Subcutaneous abdominal adipose tissue (tissue), 5 donors: Measurements from ENCODE around the gene IL17RC.
"Not testable (repeated sequence)": the region's sequence is repeated elsewhere in the genome, so short reads cannot be mapped to it uniquely, and the experiment has no call there.

Source experiments
- H3K27ac ChIP-seq: one replicate; pipeline ENCODE4 v1.7.0; 2013; ENCODE audit warnings: low read depth, mild to moderate bottlenecking, inconsistent platforms, low read length, moderate library complexity
- H3K27me3 ChIP-seq, 5 donors: one replicate each; pipeline ENCODE4 v1.7.0; 2013; ENCODE audit warnings: low read length in 5 of 5, inconsistent platforms in 1 of 5; ENCODE audit not compliant: control insufficient read depth in 5 of 5, insufficient read depth in 4 of 5
- H3K36me3 ChIP-seq, 5 donors: one replicate each; pipeline ENCODE4 v1.7.0; 2013; ENCODE audit warnings: low read length in 5 of 5; ENCODE audit not compliant: control insufficient read depth in 5 of 5, insufficient read depth in 5 of 5
- H3K4me1 ChIP-seq, 5 donors: one replicate each; pipeline ENCODE4 v1.7.0; 2013; ENCODE audit warnings: low read length in 5 of 5, mild to moderate bottlenecking in 3 of 5, moderate library complexity in 1 of 5; ENCODE audit not compliant: control insufficient read depth in 5 of 5, insufficient read depth in 5 of 5
- H3K4me3 ChIP-seq, 5 donors: one replicate each; pipeline ENCODE4 v1.7.0; 2013; ENCODE audit warnings: low read length in 5 of 5, low read depth in 1 of 5
- H3K9ac ChIP-seq, 5 donors: one replicate each; pipeline ENCODE4 v1.7.0; 2013; ENCODE audit warnings: low read length in 5 of 5, mild to moderate bottlenecking in 4 of 5, moderate library complexity in 3 of 5
- H3K9me3 ChIP-seq, 5 donors: one replicate each; pipeline ENCODE4 v1.7.0; 2013; ENCODE audit warnings: low read length in 5 of 5; ENCODE audit not compliant: control insufficient read depth in 5 of 5
- donor health status: healthy.
- donor health status: healthy.
- donor health status: healthy.
- donor health status: healthy.
- donor health status: healthy.

IL17RC gene

DNA sequence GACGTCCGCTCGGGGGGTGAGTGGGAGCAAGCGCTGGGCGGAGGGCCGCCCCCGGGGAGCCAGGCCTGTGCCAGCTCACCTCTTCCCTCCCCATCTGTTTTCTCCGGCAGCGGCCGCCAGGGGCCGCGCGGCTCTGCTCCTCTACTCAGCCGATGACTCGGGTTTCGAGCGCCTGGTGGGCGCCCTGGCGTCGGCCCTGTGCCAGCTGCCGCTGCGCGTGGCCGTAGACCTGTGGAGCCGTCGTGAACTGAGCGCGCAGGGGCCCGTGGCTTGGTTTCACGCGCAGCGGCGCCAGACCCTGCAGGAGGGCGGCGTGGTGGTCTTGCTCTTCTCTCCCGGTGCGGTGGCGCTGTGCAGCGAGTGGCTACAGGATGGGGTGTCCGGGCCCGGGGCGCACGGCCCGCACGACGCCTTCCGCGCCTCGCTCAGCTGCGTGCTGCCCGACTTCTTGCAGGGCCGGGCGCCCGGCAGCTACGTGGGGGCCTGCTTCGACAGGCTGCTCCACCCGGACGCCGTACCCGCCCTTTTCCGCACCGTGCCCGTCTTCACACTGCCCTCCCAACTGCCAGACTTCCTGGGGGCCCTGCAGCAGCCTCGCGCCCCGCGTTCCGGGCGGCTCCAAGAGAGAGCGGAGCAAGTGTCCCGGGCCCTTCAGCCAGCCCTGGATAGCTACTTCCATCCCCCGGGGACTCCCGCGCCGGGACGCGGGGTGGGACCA, 16.1 kb downstream of the IL17RC start:
- no peaks in the 10 kb centered on the region for H3K9me3 ChIP-seq
- peak overlapping the region in 4 of 5 donors; percentile 70 to 93 (median 87) for H3K9ac ChIP-seq
- peaks cover 5 to 44% (median 20%) of the 10 kb centered on the region in 5 donors for H3K36me3 ChIP-seq
- no peaks in the 10 kb centered on the region for H3K27me3 ChIP-seq
- H3K27ac ChIP-seq = peak overlapping the region; percentile 89
- H3K4me1 ChIP-seq = peaks cover 5 to 39% (median 32%) of the 10 kb centered on the region in 5 donors
- peak overlapping the region in 4 of 5 donors; percentile 81 to 92 (median 86) for H3K4me3 ChIP-seq

DNA sequence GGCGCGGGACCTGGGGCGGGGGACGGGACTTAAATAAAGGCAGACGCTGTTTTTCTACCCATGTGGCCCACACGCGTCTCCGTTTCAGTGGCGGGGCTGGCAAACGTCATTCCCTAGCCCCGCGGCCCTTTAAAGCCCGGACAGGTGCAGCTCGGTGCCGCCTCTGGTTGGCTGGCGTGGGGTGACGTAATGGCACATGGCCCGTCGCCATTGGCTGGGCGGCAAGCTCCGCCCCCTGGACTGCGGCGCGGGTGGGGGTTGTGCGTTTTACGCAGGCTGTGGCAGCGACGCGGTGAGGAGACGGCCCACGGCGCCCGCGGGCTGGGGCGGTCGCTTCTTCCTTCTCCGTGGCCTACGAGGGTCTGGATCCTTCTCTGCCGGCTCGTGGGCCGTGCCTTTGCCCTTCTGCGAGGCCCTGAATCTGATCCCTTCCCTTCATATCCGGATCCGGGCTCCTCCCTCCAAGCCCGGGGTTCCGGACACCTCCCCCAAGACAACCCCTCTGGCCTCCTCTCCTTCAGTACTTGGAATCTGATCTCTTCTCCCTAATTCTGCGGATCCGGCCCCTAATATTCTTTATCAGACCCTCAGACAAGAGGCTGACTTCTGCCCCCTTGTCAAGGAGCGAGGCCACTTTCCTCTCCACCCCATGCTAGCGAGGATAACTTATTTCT, 16.8 kb downstream of the IL17RC start, which contains the start of gene CRELD1:
Gene CRELD1 (plus strand): TSS at position 274 of the 674 bp plus-strand sequence. CDS start 605 bp downstream, outside the sequence.
- Histone ChIP-seq H3K9ac (peak within 1 kb of the TSS; percentile 63 to 93 (median 90)), H3K27me3 (no peaks in the 10 kb centered on the region), H3K4me3 (peak within 1 kb of the TSS; percentile 81 to 92 (median 86)), H3K4me1 (peaks cover 5 to 39% (median 32%) of the 10 kb centered on the region in 5 donors), H3K36me3 (peaks cover 5 to 42% (median 19%) of the 10 kb centered on the region in 5 donors), H3K27ac (peak within 1 kb of the TSS; percentile 89), H3K9me3 (no peaks in the 10 kb centered on the region)

GRCh38 chr3:9934235-9934621, 17.3 kb downstream of the IL17RC start:
- H3K9me3 ChIP-seq = no peaks in the 10 kb centered on the region
- no peaks in the 10 kb centered on the region for H3K27me3 ChIP-seq
- peak overlapping the region; percentile 89 for H3K27ac ChIP-seq
- H3K36me3 ChIP-seq = peaks cover 5 to 39% (median 19%) of the 10 kb centered on the region in 5 donors
- H3K4me1 ChIP-seq = peaks cover 5 to 39% (median 32%) of the 10 kb centered on the region in 5 donors
- H3K9ac ChIP-seq = peak overlapping the region; percentile 63 to 93 (median 90)
- peak overlapping the region; percentile 81 to 92 (median 86) for H3K4me3 ChIP-seq

DNA sequence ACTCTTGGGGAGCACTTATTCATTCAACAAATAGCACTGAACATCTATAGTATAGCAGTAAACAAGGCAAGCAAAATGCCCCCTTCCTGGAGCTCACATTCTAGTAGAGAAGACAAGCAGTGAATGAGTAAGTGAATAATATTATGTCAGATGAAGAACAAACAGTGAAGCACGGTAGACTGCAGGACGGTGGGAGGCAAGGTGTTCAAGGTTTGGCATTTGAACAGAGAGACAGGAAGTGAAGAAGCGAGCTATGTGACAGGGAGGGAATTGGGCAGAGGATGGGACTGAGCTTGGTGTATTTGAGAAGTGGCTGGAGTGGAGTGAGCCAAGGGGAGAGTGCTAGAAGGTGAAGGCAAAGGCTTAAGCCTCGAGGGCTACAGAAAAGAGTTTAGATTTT, 18.1 kb downstream of the IL17RC start:
- Histone ChIP-seq H3K4me1 (peaks cover 5 to 39% (median 32%) of the 10 kb centered on the region in 5 donors), H3K27me3 (no peaks in the 10 kb centered on the region), H3K9me3 (no peaks in the 10 kb centered on the region), H3K27ac (peak overlapping the region; percentile 20), H3K36me3 (peaks cover 5 to 32% (median 14%) of the 10 kb centered on the region in 5 donors), H3K4me3 (peak overlapping the region in 1 of 5 donors; percentile 86), H3K9ac (peak overlapping the region in 3 of 5 donors; percentile 17 to 91 (median 32))

GRCh38 chr3:9935966-9936510, 19.1 kb downstream of the IL17RC start:
- H3K4me3 ChIP-seq = no peak overlapping the region

DNA sequence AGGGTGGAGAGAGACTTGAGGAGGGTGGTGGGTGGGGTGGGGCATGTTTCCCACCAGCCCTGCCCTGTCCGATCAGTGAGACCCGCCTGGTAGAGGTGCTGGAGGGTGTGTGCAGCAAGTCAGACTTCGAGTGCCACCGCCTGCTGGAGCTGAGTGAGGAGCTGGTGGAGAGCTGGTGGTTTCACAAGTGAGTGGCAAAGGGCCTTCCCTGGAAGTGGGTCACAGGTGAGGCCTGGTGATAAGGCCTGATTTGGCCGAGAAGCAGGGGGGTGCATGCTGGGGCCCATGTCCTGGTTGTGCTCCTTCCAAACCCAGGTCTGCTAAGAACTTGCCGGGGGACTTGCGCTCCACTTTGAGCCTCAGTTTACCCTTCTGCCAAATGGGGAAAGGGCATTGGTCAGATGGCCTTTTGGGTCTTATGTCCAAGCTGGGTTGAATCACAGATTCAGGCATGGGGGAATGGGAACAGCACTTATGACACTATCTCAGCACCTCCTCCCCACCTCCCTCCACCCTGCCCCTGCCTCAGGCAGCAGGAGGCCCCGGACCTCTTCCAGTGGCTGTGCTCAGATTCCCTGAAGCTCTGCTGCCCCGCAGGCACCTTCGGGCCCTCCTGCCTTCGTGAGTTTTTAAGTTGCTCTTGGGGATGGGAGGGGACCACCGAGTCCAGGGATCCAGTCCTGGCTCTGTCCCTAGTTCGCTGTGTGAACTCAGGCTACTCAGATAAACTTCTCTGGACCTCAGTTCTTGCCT, 20.8 kb downstream of the IL17RC start:
- Histone ChIP-seq H3K4me3 (no peak overlapping the region), H3K9ac (peak overlapping the region in 1 of 5 donors; percentile 56), H3K27me3 (no peaks in the 10 kb centered on the region), H3K4me1 (peaks cover 5 to 34% (median 25%) of the 10 kb centered on the region in 5 donors), H3K9me3 (no peaks in the 10 kb centered on the region), H3K27ac (no peak overlapping the region), H3K36me3 (peaks cover 5 to 36% (median 19%) of the 10 kb centered on the region in 5 donors)

More at GRCh38 chr3:9935966-9936510, 19.1 kb downstream of the IL17RC start:
- Histone ChIP-seq H3K9ac (no peak overlapping the region), H3K9me3 (no peaks in the 10 kb centered on the region), H3K36me3 (peaks cover 5 to 27% (median 14%) of the 10 kb centered on the region in 5 donors), H3K4me1 (peaks cover 5 to 39% (median 32%) of the 10 kb centered on the region in 5 donors), H3K27ac (no peak overlapping the region), H3K27me3 (no peaks in the 10 kb centered on the region)

- Histone ChIP-seq H3K9ac (no peak overlapping the region), H3K4me1 (peaks cover 5 to 26% (median 17%) of the 10 kb centered on the region in 5 donors), H3K27me3 (no peaks in the 10 kb centered on the region), H3K9me3 (no peaks in the 10 kb centered on the region), H3K4me3 (no peak overlapping the region), H3K27ac (no peak overlapping the region), H3K36me3 (peaks cover 5 to 49% (median 28%) of the 10 kb centered on the region in 5 donors)
Measured at GRCh38 chr3:9938966-9939365, 22.1 kb downstream of the IL17RC start.

DNA sequence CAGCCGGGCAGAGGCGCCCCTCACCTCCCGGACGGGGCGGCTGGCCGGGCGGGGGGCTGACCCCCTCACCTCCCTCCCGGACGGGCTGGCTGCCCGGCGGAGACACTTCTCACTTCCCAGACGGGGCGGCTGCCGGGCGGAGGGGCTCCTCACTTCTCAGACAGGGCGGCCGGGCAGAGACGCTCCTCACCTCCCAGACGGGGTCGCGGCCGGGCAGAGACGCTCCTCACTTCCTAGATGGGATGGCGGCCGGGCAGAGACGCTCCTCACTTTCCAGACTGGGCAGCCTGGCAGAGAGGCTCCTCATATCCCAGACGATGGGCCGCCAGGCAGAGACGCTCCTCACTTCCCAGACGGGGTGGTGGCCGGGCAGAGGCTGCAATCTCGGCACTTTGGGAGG, 23.0 kb downstream of the IL17RC start:
- peaks cover 3 to 17% (median 8%) of the 10 kb centered on the region in 5 donors for H3K4me1 ChIP-seq
- not testable (repeated sequence) for H3K4me3 ChIP-seq, H3K9me3 ChIP-seq, H3K27me3 ChIP-seq, H3K9ac ChIP-seq, H3K27ac ChIP-seq
- H3K36me3 ChIP-seq = peaks cover 5 to 54% (median 32%) of the 10 kb centered on the region in 5 donors

GRCh38 chr3:9940746-9941145, 23.8 kb downstream of the IL17RC start:
- H3K9ac ChIP-seq = no peak overlapping the region

More at GRCh38 chr3:9940746-9941145, 23.8 kb downstream of the IL17RC start:
- Histone ChIP-seq H3K4me1 (peaks cover 0 to 10% (median 0%) of the 10 kb centered on the region in 5 donors), H3K9me3 (no peaks in the 10 kb centered on the region), H3K4me3 (no peak overlapping the region), H3K27me3 (no peaks in the 10 kb centered on the region), H3K27ac (no peak overlapping the region), H3K36me3 (peaks cover 5 to 51% (median 32%) of the 10 kb centered on the region in 5 donors)
